ENCODE results near the gene RUNDC1.

DNA sequence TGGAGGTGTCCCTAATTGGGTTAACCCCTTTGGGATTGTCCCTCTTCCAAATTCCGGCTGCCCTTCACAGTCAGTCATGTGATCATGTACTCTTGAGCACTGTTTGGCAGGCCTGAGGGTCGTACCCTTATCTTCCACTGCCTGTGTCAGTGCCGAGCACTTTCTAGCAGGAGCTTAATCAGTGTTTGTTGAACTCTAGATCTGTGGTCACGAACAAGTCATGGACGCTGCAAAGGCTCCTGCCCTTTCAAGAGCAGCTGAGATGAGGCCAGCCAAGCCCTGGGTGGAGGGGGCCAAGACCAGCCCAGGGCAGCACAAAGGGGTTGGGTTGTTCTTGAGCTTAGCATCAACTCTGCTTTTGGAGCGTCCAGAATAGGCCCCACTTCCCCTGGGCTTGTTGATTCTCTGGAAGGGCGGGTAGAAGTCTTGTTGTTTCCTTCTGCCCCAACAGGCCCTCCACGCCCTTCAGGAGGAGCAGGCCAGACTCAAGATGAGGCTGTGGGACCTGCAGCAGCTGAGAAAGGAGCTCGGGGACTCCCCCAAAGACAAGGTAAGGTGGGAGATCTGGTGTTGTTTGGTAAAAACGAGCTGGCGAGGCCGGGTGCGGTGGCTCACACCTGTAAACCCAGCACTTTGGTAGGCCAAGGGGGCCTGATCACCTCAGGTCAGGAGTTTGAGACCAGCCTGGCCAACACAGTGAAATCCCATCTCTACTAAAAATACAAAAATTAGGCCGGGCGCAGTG is 31.5 kb downstream of the RUNDC1 start:
- no peak for TF ChIP-seq CTCF (conservative IDR thresholded peaks at IDR 0.05 in 1 of 2, IDR thresholded peaks at IDR 0.05 in 1 of 2; ENCODE audit: low read depth in 1 of 2, low read length in 2 of 2)
- TF ChIP-seq EZH2 (IDR thresholded peaks at IDR 0.05; ENCODE audit: low read length, missing control alignments): no peak
